Mammary epithelial cell (primary cell): Measurements from ENCODE around the gene SLC7A14.

Source experiments
- CTCF ChIP-seq, 2 donors: IDR thresholded peaks in 1 of 2; conservative IDR thresholded peaks in 1 of 2; 2 replicates each; pipeline ENCODE4 v1.5.1; 2011 to 2012; ENCODE audit warnings: inconsistent platforms in 2 of 2, low read length in 2 of 2, mild to moderate bottlenecking in 2 of 2, control low read depth in 1 of 2, low read depth in 1 of 2; ENCODE audit not compliant: insufficient read depth in 1 of 2; ENCODE audit errors: extremely low read depth in 1 of 2
- EZH2 ChIP-seq: IDR thresholded peaks from 2 replicates; pipeline ENCODE4 v1.6.1; 2012; ENCODE audit warnings: low read length, inconsistent platforms, borderline replicate concordance

GRCh38 chr3:170598091-170598502, 12.2 kb upstream of the SLC7A14 start:
- TF ChIP-seq CTCF (conservative IDR thresholded peaks at IDR 0.05 in 1 of 2, IDR thresholded peaks at IDR 0.05 in 1 of 2; ENCODE audit: extremely low read depth in 1 of 2, insufficient read depth in 1 of 2, low read depth in 1 of 2, low read length in 2 of 2), result no peak
- no peak for TF ChIP-seq EZH2
